Amniotic stem cell (primary cell): Measurements from ENCODE around the gene PLPP4.
"Not testable (repeated sequence)": the region's sequence is repeated elsewhere in the genome, so short reads cannot be mapped to it uniquely, and the experiment has no call there.

Experiments
- DNase-seq: peaks from one replicate; lab custom pipeline; 2025; lab: John Stamatoyannopoulos, UW

Gene PLPP4

GRCh38 chr10:120490288-120490687 lies 33.3 kb downstream of the PLPP4 start:
- no peak for DNase-seq

- DNase-seq = no peak
Measured at GRCh38 chr10:120492346-120492745, 35.3 kb downstream of the PLPP4 start.

- no peak for DNase-seq
Measured at GRCh38 chr10:120493411-120494312, 36.6 kb downstream of the PLPP4 start.

GRCh38 chr10:120494313-120494710 lies 37.3 kb downstream of the PLPP4 start:
- DNase-seq = no peak

- no peak for DNase-seq
Measured at GRCh38 chr10:120495226-120496009, 38.4 kb downstream of the PLPP4 start.

- no peak for DNase-seq
Measured at GRCh38 chr10:120499883-120500282, 42.9 kb downstream of the PLPP4 start.

GRCh38 chr10:120503689-120504088 lies 46.7 kb downstream of the PLPP4 start:
- DNase-seq = no peak

- DNase-seq = not testable (repeated sequence)
Measured at GRCh38 chr10:120504227-120504626, 47.2 kb downstream of the PLPP4 start.

- DNase-seq = no peak
Measured at GRCh38 chr10:120505056-120505455, 48.0 kb downstream of the PLPP4 start.

- no peak for DNase-seq
Measured at GRCh38 chr10:120505866-120506265, 48.8 kb downstream of the PLPP4 start.

- DNase-seq = no peak
Measured at GRCh38 chr10:120506674-120507073, 49.6 kb downstream of the PLPP4 start.

- DNase-seq = no peak
Measured at GRCh38 chr10:120507175-120507574, 50.1 kb downstream of the PLPP4 start.

GRCh38 chr10:120507651-120508050 lies 50.6 kb downstream of the PLPP4 start:
- no peak for DNase-seq

GRCh38 chr10:120508393-120508792 lies 51.4 kb downstream of the PLPP4 start:
- DNase-seq = no peak

GRCh38 chr10:120508966-120509365 lies 51.9 kb downstream of the PLPP4 start:
- DNase-seq = no peak

GRCh38 chr10:120511165-120511564 lies 54.1 kb downstream of the PLPP4 start:
- DNase-seq = no peak

GRCh38 chr10:120513307-120513796 lies 56.3 kb downstream of the PLPP4 start:
- no peak for DNase-seq

- no peak for DNase-seq
Measured at GRCh38 chr10:120514035-120514620, 57.1 kb downstream of the PLPP4 start.

GRCh38 chr10:120514959-120515358 lies 57.9 kb downstream of the PLPP4 start:
- DNase-seq = no peak

- DNase-seq = no peak
Measured at GRCh38 chr10:120515741-120516140, 58.7 kb downstream of the PLPP4 start.

GRCh38 chr10:120516426-120516825 lies 59.4 kb downstream of the PLPP4 start:
- DNase-seq = no peak

GRCh38 chr10:120517196-120517595 lies 60.2 kb downstream of the PLPP4 start:
- no peak for DNase-seq
